Measurements from ENCODE around the gene SIPA1. TPM values are rescaled to one million over a fixed set of nuclear protein-coding genes. Genes with fewer than 3 reads are reported as not detected.
A peak's percentile ranks its signal among the peaks of the same experiment; 100 is the strongest.

SIPA1 gene
- polyA plus RNA-seq, 3 donors from 2014 or later = 166 to 430 (median 222) TPM

GRCh38 chr11:65622011-65622410, 15.9 kb upstream of the SIPA1 start:
- Mint-ChIP-seq H3K27me3 (ENCODE audit: low read depth in 3 of 3) (peaks cover 0 to 8% (median 2%) of the 10 kb centered on the region in 3 donors), H3K27ac (peak overlapping the region in 1 of 6 donors; percentile 34), H3K36me3 (peaks cover 0 to 9% (median 0%) of the 10 kb centered on the region in 3 donors), H3K4me3 (no peak overlapping the region), H3K9me3 (no peaks in the 10 kb centered on the region), H3K4me1 (peaks cover 14 to 28% of the 10 kb centered on the region in 2 donors)
- DNase-seq = no peak

DNA sequence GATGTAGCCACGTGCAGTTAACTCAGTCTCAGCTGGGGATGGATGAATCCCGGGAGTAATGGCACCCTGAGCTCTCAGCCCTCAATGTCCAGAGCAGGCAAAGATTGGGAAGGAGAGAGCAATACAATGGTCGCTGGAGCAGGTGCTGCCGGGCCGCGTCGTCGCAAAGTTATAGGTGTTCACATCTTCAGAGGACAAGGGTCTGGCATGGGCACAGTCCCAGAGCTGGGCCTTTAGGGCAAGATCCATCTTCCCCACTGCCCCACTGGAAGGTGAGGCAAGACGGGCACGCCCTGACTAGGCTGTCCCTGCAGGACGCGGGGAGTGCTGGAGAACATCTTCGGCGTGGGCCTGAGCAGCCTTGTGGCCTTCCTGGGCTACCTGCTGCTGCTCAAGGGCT, 14.7 kb upstream of the SIPA1 start:
- Mint-ChIP-seq H3K9me3 (no peaks in the 10 kb centered on the region), H3K4me3 (no peak overlapping the region), H3K4me1 (peaks cover 7 to 21% of the 10 kb centered on the region in 2 donors), H3K27me3 (ENCODE audit: low read depth in 3 of 3) (peaks cover 0 to 8% (median 2%) of the 10 kb centered on the region in 3 donors), H3K27ac (peak overlapping the region in 1 of 6 donors; percentile 9), H3K36me3 (peaks cover 0 to 9% (median 0%) of the 10 kb centered on the region in 3 donors)
- no peak for DNase-seq

DNA sequence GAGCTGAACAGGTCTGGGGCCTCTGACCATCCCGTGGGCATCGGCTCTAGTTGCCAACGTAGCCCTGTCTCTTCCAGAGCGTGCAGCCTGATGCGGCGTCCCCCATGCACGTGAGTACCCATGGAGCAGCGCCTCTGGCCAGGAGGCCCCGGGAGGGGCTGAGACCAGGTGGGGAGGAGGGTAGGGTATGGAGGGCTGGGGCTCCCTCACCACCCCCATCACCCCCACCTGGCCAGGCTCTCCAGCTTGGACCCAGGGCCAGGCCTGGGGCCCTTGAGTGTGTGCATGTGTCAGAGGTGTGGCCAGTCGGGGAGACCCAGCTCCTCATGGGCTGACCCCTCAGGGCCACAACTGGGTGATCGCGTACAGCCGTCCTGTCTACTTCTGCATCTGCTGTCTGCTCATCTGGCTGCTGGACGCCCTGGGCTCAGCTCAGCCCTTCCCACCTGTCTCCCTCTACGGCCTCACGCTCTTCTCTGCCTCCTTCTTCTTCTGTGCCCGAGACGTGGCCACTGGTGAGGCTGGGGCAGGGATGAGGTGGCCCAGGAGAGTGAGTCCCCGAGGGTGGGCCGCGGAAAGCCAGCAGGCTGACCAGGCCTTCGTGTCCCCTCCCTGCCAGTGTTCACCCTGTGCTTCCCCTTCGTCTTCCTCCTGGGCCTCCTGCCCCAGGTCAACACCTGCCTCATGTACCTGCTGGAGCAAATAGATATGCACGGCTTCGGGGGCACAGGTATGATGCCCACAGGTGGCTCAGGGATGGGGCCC, 13.9 kb upstream of the SIPA1 start:
- peaks cover 7 to 20% of the 10 kb centered on the region in 2 donors for H3K4me1 Mint-ChIP-seq
- H3K36me3 Mint-ChIP-seq = peaks cover 0 to 9% (median 0%) of the 10 kb centered on the region in 3 donors
- peak overlapping the region in 2 of 6 donors; percentile 29 to 65 for H3K27ac Mint-ChIP-seq
- peaks cover 0 to 8% (median 2%) of the 10 kb centered on the region in 3 donors for H3K27me3 Mint-ChIP-seq (ENCODE audit: low read depth in 3 of 3)
- DNase-seq = no peak
- H3K9me3 Mint-ChIP-seq = no peaks in the 10 kb centered on the region
- no peak overlapping the region for H3K4me3 Mint-ChIP-seq

DNA sequence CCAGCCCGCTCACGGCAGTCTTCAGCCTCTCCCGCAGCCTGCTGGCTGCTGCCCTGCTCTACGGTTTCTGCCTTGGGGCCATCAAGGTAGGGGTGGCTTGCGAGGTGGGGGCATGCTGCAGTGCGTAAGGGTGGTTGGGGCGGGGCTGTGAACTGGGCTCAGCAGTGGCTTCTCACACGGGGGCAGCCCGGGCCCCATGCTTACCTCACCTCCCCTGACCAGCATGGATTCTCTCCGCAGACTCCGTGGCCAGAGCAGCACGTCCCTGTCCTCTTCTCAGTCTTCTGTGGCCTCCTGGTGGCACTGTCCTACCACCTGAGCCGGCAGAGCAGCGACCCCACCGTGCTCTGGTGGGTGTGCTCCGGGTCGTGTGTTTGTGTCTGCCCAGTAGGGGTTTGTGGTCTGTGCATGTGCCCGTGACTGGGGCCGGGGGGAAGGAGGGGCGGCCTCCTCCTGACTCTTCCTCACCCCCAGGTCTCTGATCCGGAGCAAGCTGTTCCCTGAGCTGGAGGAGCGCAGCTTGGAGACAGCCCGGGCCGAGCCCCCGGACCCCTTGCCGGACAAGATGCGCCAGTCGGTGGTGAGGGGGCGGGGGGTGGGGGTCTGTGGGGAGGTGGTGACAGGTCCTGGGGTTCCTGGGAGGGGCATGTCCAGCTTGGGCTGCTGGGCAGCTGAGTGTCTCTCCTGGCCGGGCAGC, 12.8 kb upstream of the SIPA1 start:
- H3K9me3 Mint-ChIP-seq = no peaks in the 10 kb centered on the region
- H3K4me1 Mint-ChIP-seq = peaks cover 7 to 18% of the 10 kb centered on the region in 2 donors
- no peak overlapping the region for H3K27ac Mint-ChIP-seq
- H3K4me3 Mint-ChIP-seq = no peak overlapping the region
- H3K27me3 Mint-ChIP-seq (ENCODE audit: low read depth in 3 of 3) = peaks cover 0 to 8% (median 2%) of the 10 kb centered on the region in 3 donors
- H3K36me3 Mint-ChIP-seq = peaks cover 0 to 9% (median 0%) of the 10 kb centered on the region in 3 donors
- no peak for DNase-seq

DNA sequence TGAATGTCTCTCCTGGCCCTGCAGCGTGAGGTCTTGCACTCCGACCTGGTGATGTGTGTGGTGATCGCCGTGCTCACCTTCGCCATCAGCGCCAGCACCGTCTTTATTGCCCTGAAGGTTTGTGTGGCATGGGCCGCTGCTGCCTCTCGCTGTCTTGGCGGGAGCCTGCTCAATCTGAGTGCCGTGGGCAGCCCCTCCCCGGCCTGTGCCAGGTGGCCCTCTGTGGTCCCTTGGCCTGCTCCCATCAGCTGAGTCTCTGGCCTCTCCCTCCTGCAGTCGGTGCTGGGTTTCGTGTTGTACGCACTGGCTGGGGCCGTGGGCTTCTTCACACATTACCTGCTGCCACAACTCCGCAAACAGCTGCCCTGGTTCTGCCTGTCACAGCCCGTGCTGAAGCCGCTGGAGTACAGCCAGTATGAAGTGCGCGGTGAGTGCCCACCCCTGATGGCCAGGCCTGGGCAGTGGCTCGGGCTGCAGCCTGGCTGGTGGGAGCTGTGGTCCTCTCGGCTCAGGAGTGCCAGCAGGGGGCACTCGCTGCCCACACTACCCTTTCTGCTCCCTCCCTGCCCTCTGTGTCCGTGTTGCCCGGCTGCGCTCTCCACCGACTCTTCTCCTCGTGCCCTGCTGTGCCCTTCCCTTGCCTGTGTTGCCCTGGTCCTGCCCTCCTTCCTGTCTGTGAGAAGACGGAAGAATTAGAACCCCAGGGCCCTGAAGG, 12.1 kb upstream of the SIPA1 start:
- peaks cover 0 to 8% (median 2%) of the 10 kb centered on the region in 3 donors for H3K27me3 Mint-ChIP-seq (ENCODE audit: low read depth in 3 of 3)
- peaks cover 7 to 18% of the 10 kb centered on the region in 2 donors for H3K4me1 Mint-ChIP-seq
- no peaks in the 10 kb centered on the region for H3K9me3 Mint-ChIP-seq
- peak overlapping the region; percentile 23 to 79 (median 40) for H3K27ac Mint-ChIP-seq
- peaks cover 0 to 9% (median 0%) of the 10 kb centered on the region in 3 donors for H3K36me3 Mint-ChIP-seq
- H3K4me3 Mint-ChIP-seq = peak overlapping the region in 2 of 5 donors; percentile 20 to 32
- DNase-seq = peak; percentile 72 to 79 (median 76)

DNA sequence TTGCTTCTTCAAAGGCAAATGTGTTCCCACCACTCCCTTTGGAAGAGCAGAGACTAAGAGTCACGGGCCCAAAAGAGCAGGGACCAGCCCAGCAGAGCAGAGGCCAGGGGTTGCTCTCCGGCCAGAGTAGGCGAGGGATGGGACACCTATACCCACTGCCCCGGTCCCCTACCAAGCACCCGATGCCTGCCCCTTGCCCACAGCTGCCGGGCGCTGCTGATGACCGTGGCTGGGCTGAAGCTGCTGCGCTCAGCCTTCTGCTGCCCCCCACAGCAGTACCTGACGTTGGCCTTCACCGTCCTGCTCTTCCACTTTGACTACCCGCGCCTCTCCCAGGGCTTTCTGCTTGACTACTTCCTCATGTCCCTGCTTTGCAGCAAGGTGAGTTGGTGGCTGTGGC, 10.7 kb upstream of the SIPA1 start:
- no peak for DNase-seq
- H3K27ac Mint-ChIP-seq = peak overlapping the region in 1 of 6 donors; percentile 48
- peaks cover 7 to 13% of the 10 kb centered on the region in 2 donors for H3K4me1 Mint-ChIP-seq
- H3K9me3 Mint-ChIP-seq = no peaks in the 10 kb centered on the region
- peaks cover 0 to 8% (median 1%) of the 10 kb centered on the region in 3 donors for H3K27me3 Mint-ChIP-seq (ENCODE audit: low read depth in 3 of 3)
- no peak overlapping the region for H3K4me3 Mint-ChIP-seq
- peaks cover 0 to 8% (median 0%) of the 10 kb centered on the region in 3 donors for H3K36me3 Mint-ChIP-seq

GRCh38 chr11:65629579-65629978, 8.3 kb upstream of the SIPA1 start:
- peaks cover 22 to 26% of the 10 kb centered on the region in 2 donors for H3K4me1 Mint-ChIP-seq
- H3K9me3 Mint-ChIP-seq = no peaks in the 10 kb centered on the region
- H3K36me3 Mint-ChIP-seq = peaks cover 0 to 7% (median 0%) of the 10 kb centered on the region in 3 donors
- H3K27me3 Mint-ChIP-seq (ENCODE audit: low read depth in 3 of 3) = peaks cover 0 to 5% (median 0%) of the 10 kb centered on the region in 3 donors
- no peak for DNase-seq
- H3K27ac Mint-ChIP-seq = no peak overlapping the region
- H3K4me3 Mint-ChIP-seq = no peak overlapping the region

- Mint-ChIP-seq H3K9me3 (no peaks in the 10 kb centered on the region), H3K4me3 (no peak overlapping the region), H3K4me1 (peaks cover 27 to 30% of the 10 kb centered on the region in 2 donors), H3K27ac (no peak overlapping the region), H3K36me3 (peaks cover 0 to 7% (median 0%) of the 10 kb centered on the region in 3 donors), H3K27me3 (ENCODE audit: low read depth in 3 of 3) (no peaks in the 10 kb centered on the region)
- DNase-seq = no peak
Observed at GRCh38 chr11:65630215-65630614, 7.7 kb upstream of the SIPA1 start.

DNA sequence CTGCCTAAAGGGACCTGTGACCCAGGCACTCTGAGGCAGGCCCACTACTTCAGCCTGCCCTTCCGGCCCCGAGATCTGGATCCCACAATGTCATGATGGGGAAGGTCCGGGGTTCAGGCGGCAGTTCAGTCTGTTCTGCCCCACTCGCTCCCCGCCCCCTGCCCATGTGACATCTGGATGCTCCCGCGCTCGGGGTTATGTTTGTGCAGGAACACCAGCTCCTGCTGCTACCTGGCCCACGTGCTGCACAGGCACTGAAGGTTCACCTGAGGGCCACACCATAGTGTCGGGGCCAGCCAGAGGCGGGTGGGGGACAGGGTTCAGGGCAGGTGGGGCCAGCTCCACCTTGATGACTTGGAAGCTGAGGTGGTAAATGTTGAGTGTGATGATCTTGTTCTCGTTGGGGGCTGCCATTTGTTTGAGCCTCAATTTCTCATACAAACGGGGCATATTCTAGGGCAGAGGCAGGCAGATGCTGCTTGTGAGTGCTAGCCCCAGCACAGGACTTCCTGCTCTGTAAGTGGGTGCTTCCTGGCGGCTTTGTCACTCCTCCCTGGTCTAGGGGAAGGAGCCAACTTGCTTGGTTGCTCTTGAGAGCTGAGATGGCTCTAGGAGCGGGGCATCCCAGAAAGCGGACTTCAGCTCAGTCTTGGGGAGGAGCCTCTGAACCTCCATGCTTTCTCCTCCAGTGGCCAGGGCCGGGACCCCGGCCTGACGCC, 4.4 kb upstream of the SIPA1 start:
- H3K27ac Mint-ChIP-seq = peak overlapping the region; percentile 71 to 98 (median 96)
- peaks cover 0 to 14% (median 0%) of the 10 kb centered on the region in 3 donors for H3K36me3 Mint-ChIP-seq
- peak overlapping the region; percentile 68 to 78 (median 73) for H3K4me3 Mint-ChIP-seq
- H3K9me3 Mint-ChIP-seq = no peaks in the 10 kb centered on the region
- H3K27me3 Mint-ChIP-seq (ENCODE audit: low read depth in 3 of 3) = peaks cover 7 to 13% (median 9%) of the 10 kb centered on the region in 3 donors
- peaks cover 34 to 39% of the 10 kb centered on the region in 2 donors for H3K4me1 Mint-ChIP-seq
- peak in 2 of 3 donors; percentile 62 for DNase-seq

DNA sequence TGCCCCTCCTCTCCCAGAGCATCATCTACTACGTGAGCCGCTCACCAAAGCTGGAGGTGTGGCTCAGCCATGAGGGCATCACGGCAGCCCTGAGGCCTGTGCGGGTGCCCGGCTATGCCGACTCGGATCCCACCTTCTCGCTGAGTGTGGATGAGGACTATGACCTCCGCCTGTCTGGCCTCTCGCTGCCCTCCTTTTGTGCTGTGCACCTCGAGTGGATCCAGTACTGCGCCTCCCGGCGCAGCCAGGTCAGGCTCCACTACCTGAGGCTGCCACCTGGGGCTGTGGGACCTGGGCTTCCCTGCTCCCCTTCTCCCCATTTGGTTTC, 3.8 kb upstream of the SIPA1 start:
- Mint-ChIP-seq H3K36me3 (peaks cover 0 to 14% (median 0%) of the 10 kb centered on the region in 3 donors), H3K27ac (peak overlapping the region; percentile 71 to 98 (median 96)), H3K4me1 (peaks cover 40 to 44% of the 10 kb centered on the region in 2 donors)

GRCh38 chr11:65634440-65634839, 3.5 kb upstream of the SIPA1 start:
- H3K4me3 Mint-ChIP-seq = peak overlapping the region; percentile 26 to 78 (median 73)
- H3K36me3 Mint-ChIP-seq = peaks cover 0 to 14% (median 0%) of the 10 kb centered on the region in 3 donors
- no peaks in the 10 kb centered on the region for H3K9me3 Mint-ChIP-seq
- no peak for DNase-seq
- H3K27me3 Mint-ChIP-seq (ENCODE audit: low read depth in 3 of 3) = peaks cover 16 to 22% (median 18%) of the 10 kb centered on the region in 3 donors
- H3K4me1 Mint-ChIP-seq = peaks cover 43 to 48% of the 10 kb centered on the region in 2 donors
- peak overlapping the region; percentile 71 to 98 (median 96) for H3K27ac Mint-ChIP-seq

More for the DNA sequence above, 3.8 kb upstream of the SIPA1 start:
- H3K9me3 Mint-ChIP-seq = no peaks in the 10 kb centered on the region
- H3K4me3 Mint-ChIP-seq = peak overlapping the region; percentile 68 to 78 (median 73)
- H3K27me3 Mint-ChIP-seq (ENCODE audit: low read depth in 3 of 3) = peaks cover 12 to 18% (median 14%) of the 10 kb centered on the region in 3 donors
- DNase-seq = no peak

DNA sequence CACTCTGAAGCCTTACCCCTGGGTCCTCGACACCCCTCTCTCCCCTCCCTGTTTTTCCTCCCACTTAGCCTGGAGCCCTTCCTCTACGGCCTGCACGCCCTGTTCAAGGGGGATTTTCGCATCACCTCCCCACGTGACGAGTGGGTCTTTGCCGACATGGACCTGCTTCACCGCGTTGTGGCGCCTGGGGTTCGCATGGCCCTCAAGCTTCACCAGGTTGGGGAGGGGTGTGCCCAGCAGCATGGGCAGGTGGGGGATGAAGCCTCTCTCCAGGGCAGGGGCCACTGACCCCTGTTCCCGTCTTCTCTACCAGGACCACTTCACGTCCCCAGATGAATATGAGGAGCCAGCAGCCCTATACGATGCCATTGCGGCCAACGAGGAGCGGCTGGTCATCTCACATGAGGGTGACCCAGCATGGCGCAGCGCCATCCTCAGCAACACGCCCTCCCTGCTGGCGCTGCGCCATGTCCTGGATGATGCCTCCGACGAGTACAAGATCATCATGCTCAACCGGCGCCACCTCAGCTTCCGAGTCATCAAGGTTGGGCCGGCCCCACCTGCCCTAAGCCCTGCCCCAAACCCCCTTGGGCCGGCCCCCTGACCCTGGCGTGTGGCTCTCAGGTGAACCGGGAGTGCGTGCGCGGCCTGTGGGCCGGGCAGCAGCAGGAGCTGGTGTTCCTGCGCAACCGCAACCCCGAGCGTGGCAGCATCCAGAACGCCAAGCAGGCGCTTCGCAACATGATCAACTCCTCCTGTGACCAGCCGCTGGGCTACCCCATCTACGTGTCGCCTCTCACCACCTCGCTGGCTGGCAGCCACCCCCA, 2.8 kb upstream of the SIPA1 start:
- peak overlapping the region in 3 of 5 donors; percentile 4 to 78 (median 26) for H3K4me3 Mint-ChIP-seq
- peaks cover 23 to 29% (median 24%) of the 10 kb centered on the region in 3 donors for H3K27me3 Mint-ChIP-seq (ENCODE audit: low read depth in 3 of 3)
- no peak for DNase-seq
- H3K27ac Mint-ChIP-seq = peak overlapping the region; percentile 71 to 98 (median 96)
- no peaks in the 10 kb centered on the region for H3K9me3 Mint-ChIP-seq
- H3K36me3 Mint-ChIP-seq = peaks cover 0 to 14% (median 0%) of the 10 kb centered on the region in 3 donors
- peaks cover 50 to 54% of the 10 kb centered on the region in 2 donors for H3K4me1 Mint-ChIP-seq
